Liver (tissue), 9 donors: ENCODE measurements around the gene BLZF1. TPM values are rescaled to one million over a fixed set of nuclear protein-coding genes. Genes with fewer than 3 reads are reported as not detected.

Source experiments
- DNase-seq: peaks from one replicate; pipeline ENCODE4 v3.0.0-alpha.2; 2017; ENCODE audit warnings: low spot score
- H3K27ac ChIP-seq, 2 donors: one replicate each; pipeline ENCODE4 v1.7.0; 2013; ENCODE audit warnings: inconsistent platforms in 2 of 2, low read length in 2 of 2, control low read depth in 1 of 2, low read depth in 1 of 2, mild to moderate bottlenecking in 1 of 2
- H3K27me3 ChIP-seq, 4 donors: one replicate each; pipeline versions ENCODE4 v1.6.1 to v1.7.0; 2013; ENCODE audit warnings: low read length in 3 of 4, inconsistent platforms in 1 of 4, mild to moderate bottlenecking in 1 of 4, moderate library complexity in 1 of 4; ENCODE audit not compliant: control insufficient read depth in 4 of 4, insufficient read depth in 4 of 4
- H3K36me3 ChIP-seq, 4 donors: one replicate each; pipeline versions ENCODE4 v1.6.1 to v1.7.0; 2013; ENCODE audit warnings: low read length in 3 of 4, mild to moderate bottlenecking in 3 of 4, low read depth in 1 of 4, moderate library complexity in 1 of 4; ENCODE audit not compliant: control insufficient read depth in 4 of 4, insufficient read depth in 3 of 4
- H3K4me1 ChIP-seq, 4 donors: one replicate each; pipeline versions ENCODE4 v1.6.1 to v1.7.0; 2013; ENCODE audit warnings: low read length in 3 of 4, mild to moderate bottlenecking in 3 of 4, moderate library complexity in 1 of 4; ENCODE audit not compliant: control insufficient read depth in 4 of 4, insufficient read depth in 4 of 4
- H3K4me3 ChIP-seq, 3 donors: one replicate each; pipeline versions ENCODE4 v1.6.1 to v1.7.0; 2013; ENCODE audit warnings: low read length in 3 of 3, control low read depth in 1 of 3, low read depth in 1 of 3, mild to moderate bottlenecking in 1 of 3
- H3K9ac ChIP-seq, 2 donors: one replicate each; pipeline ENCODE4 v1.7.0; 2013; ENCODE audit warnings: low read length in 2 of 2, mild to moderate bottlenecking in 2 of 2, moderate library complexity in 2 of 2, control low read depth in 1 of 2, low read depth in 1 of 2
- H3K9me3 ChIP-seq, 4 donors: one replicate each; pipeline versions ENCODE4 v1.6.1 to v1.7.0; 2013; ENCODE audit warnings: low read length in 3 of 4; ENCODE audit not compliant: control insufficient read depth in 4 of 4
- CTCF ChIP-seq: fragments of 150-350 bp; IDR thresholded peaks from 2 replicates; pipeline ENCODE4 v1.5.1; 2017; ENCODE audit warnings: improper control_type of control experiment, low read depth, low read length; ENCODE audit not compliant: missing input control
- EGR1 ChIP-seq, 2 donors: IDR thresholded peaks; 2 replicates each; pipeline ENCODE4 v1.6.1; 2016 to 2018; ENCODE audit warnings: antibody characterized with exemption in 2 of 2, low read depth in 2 of 2
- FOXA1 ChIP-seq: IDR thresholded peaks from 2 replicates; pipeline ENCODE4 v1.6.1; 2016; ENCODE audit warnings: antibody characterized with exemption
- FOXA2 ChIP-seq: IDR thresholded peaks from 2 replicates; pipeline ENCODE4 v1.6.1; 2016; ENCODE audit warnings: antibody characterized with exemption
- GABPA ChIP-seq, 2 donors: IDR thresholded peaks in 1 of 2; conservative IDR thresholded peaks in 1 of 2; 2 replicates each; pipeline ENCODE4 v1.6.1; 2016; ENCODE audit warnings: antibody characterized with exemption in 2 of 2, mild to moderate bottlenecking in 1 of 2, moderate library complexity in 1 of 2
- HNF4A ChIP-seq, 2 donors: conservative IDR thresholded peaks; 2 replicates each; pipeline ENCODE4 v1.6.1; 2016; ENCODE audit warnings: antibody characterized with exemption in 2 of 2, mild to moderate bottlenecking in 2 of 2
- HNF4G ChIP-seq: IDR thresholded peaks from 2 replicates; pipeline ENCODE4 v1.6.1; 2016; ENCODE audit warnings: antibody characterized with exemption
- JUND ChIP-seq, 2 donors: IDR thresholded peaks; 2 replicates each; pipeline ENCODE4 v1.6.1; 2016; ENCODE audit warnings: antibody characterized with exemption in 2 of 2
- MAX ChIP-seq: IDR thresholded peaks from 2 replicates; pipeline ENCODE4 v1.6.1; 2016; ENCODE audit warnings: antibody characterized with exemption
- NR2F2 ChIP-seq: IDR thresholded peaks from 2 replicates; pipeline ENCODE4 v1.6.1; 2016; ENCODE audit warnings: antibody characterized with exemption
- RAD21 ChIP-seq, 2 donors: IDR thresholded peaks; 2 replicates each; pipeline ENCODE4 v1.6.1; 2016; ENCODE audit warnings: antibody characterized with exemption in 2 of 2, mild to moderate bottlenecking in 2 of 2
- REST ChIP-seq: IDR thresholded peaks from 2 replicates; pipeline ENCODE4 v1.6.1; 2016; ENCODE audit warnings: antibody characterized with exemption, mild to moderate bottlenecking
- RXRA ChIP-seq, 2 donors: IDR thresholded peaks; 2 replicates each; pipeline ENCODE4 v1.6.1; 2017 to 2018; ENCODE audit warnings: antibody characterized with exemption in 2 of 2, mild to moderate bottlenecking in 1 of 2
- SP1 ChIP-seq: IDR thresholded peaks from 2 replicates; pipeline ENCODE4 v1.6.1; 2018; ENCODE audit warnings: antibody characterized with exemption, mild to moderate bottlenecking
- TAF1 ChIP-seq: conservative IDR thresholded peaks from 2 replicates; pipeline ENCODE4 v1.6.1; 2016; ENCODE audit warnings: antibody characterized with exemption, mild to moderate bottlenecking
- YY1 ChIP-seq: IDR thresholded peaks from 2 replicates; pipeline ENCODE4 v1.6.1; 2016; ENCODE audit warnings: antibody characterized with exemption, mild to moderate bottlenecking
- ZBTB33 ChIP-seq: IDR thresholded peaks from 2 replicates; pipeline ENCODE4 v1.6.1; 2016; ENCODE audit warnings: antibody characterized with exemption
- WGBS: extraction: QIAGEN DNeasy Blood & Tissue Kit; methylation state at CpG from one replicate; pipeline ENCODE4 v1.1.7; 2013; 5-methylcytosine and 5-hydroxymethylcytosine counted together
- polyA plus RNA-seq, 2 donors: library from polyadenylated mRNA; stranded (reverse) in 1 of 2; unstranded in 1 of 2; fragments of 200-250 nt in 1 of 2; fragments of >200 nt in 1 of 2; fragmentation: Nextera tagmentation in 1 of 2; extraction: Ambion mirVana in 1 of 2; gene quantifications; one replicate each; pipeline versions ENCODE4 v1.2.1 to v1.2.3, GENCODE V29; 2013 to 2015
- total RNA-seq, 2 donors: library from RNA; depleted of rRNA; stranded (reverse); fragments of >200 nt; gene quantifications; one replicate each; pipeline ENCODE4 v1.2.3, GENCODE V29; 2014
- TF ChIP-seq, protein P1 (sequence below): IDR thresholded peaks from 2 replicates; pipeline ENCODE4 v1.6.1; 2016; ENCODE audit warnings: antibody characterized with exemption
- donor health status: healthy.
- donor health status: healthy.
- donor health status: healthy.
- donor health status: healthy.
- donor health status: healthy.

Gene BLZF1
- total RNA-seq: 10 to 100 TPM; 11.9 to 13.1 TPM
- polyA plus RNA-seq: 1 to 10 TPM; 5.3 to 5.6 TPM

GRCh38 chr1:169367686-169368405 lies at the start of gene BLZF1, which contains the start of gene NME7:
Gene BLZF1, plus strand, starts transcription at chr1:169368195. Its CDS starts 1,328 bp downstream, at chr1:169369523.
Gene NME7, minus strand, starts transcription at chr1:169367797. Its CDS starts 87 bp downstream, at chr1:169367710.
- Histone ChIP-seq H3K9ac (peak within 1 kb of the TSS; percentile 44 to 95), H3K4me3 (peak within 1 kb of the TSS; percentile 54 to 100 (median 85)), H3K9me3 (no peaks in the 10 kb centered on the region), H3K36me3 (peaks cover 0 to 8% (median 3%) of the 10 kb centered on the region in 4 donors), H3K27ac (peak within 1 kb of the TSS; percentile 83 to 88), H3K4me1 (peaks cover 2 to 17% (median 12%) of the 10 kb centered on the region in 4 donors), H3K27me3 (no peaks in the 10 kb centered on the region)
- peak; percentile 31 for TF ChIP-seq TAF1
- no peak for TF ChIP-seq HNF4A (conservative IDR thresholded peaks at IDR 0.05)
- peak; percentile 97 for TF ChIP-seq MAX
- no peak for TF ChIP-seq HNF4G
- peak; percentile 35 to 37 for TF ChIP-seq RAD21 (IDR thresholded peaks at IDR 0.05)
- peak; percentile 17 for TF ChIP-seq ZBTB33
- TF ChIP-seq FOXA1: no peak
- TF ChIP-seq EGR1 (IDR thresholded peaks at IDR 0.05; ENCODE audit: low read depth in 2 of 2): peak; percentile 80 to 96
- peak; percentile 30 to 32 for TF ChIP-seq RXRA (IDR thresholded peaks at IDR 0.05)
- peak; percentile 50 for TF ChIP-seq NR2F2
- TF ChIP-seq FOXA2: no peak
- TF ChIP-seq YY1: peak; percentile 96
- peak in 1 of 2 donors; percentile 31 for TF ChIP-seq JUND (IDR thresholded peaks at IDR 0.05)
- peak; percentile 72 for TF ChIP-seq SP1
- no peak for TF ChIP-seq CTCF
- TF ChIP-seq, protein P1, sequence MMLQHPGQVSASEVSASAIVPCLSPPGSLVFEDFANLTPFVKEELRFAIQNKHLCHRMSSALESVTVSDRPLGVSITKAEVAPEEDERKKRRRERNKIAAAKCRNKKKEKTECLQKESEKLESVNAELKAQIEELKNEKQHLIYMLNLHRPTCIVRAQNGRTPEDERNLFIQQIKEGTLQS: no peak
- peak; percentile 32 for TF ChIP-seq REST
- TF ChIP-seq GABPA (IDR thresholded peaks at IDR 0.05 in 1 of 2, conservative IDR thresholded peaks at IDR 0.05 in 1 of 2): peak; percentile 91 to 98
- WGBS: under 1% methylated on average over 37 of the region's 37 CpGs
- peak; percentile 97 for DNase-seq
